Measurements from ENCODE around the gene VAV1.
"Not testable (repeated sequence)": the region's sequence is repeated elsewhere in the genome, so short reads cannot be mapped to it uniquely, and the experiment has no call there.

The VAV1 gene

GRCh38 chr19:6737873-6738786, 34.4 kb upstream of the VAV1 start:
- peak in 1 of 2 experiments; percentile 61 for DNase-seq

- no peak for DNase-seq
Observed at GRCh38 chr19:6738787-6739389, 33.6 kb upstream of the VAV1 start.

- peak; percentile 58 to 64 for DNase-seq
Observed at GRCh38 chr19:6739390-6739882, 33.1 kb upstream of the VAV1 start, which contains the start of gene TRIP10. Gene TRIP10, plus strand, starts transcription at chr19:6739680. Its CDS starts 82 bp downstream, at chr19:6739762.

- DNase-seq, result no peak
Observed at GRCh38 chr19:6739883-6740588, 32.5 kb upstream of the VAV1 start.

GRCh38 chr19:6740589-6741343, 31.7 kb upstream of the VAV1 start:
- peak in 1 of 2 experiments; percentile 30 for DNase-seq

GRCh38 chr19:6743066-6743465, 29.4 kb upstream of the VAV1 start:
- DNase-seq, result no peak

GRCh38 chr19:6743714-6744380, 28.7 kb upstream of the VAV1 start:
- DNase-seq, result no peak

GRCh38 chr19:6744381-6745301, 27.9 kb upstream of the VAV1 start:
- no peak for DNase-seq

- DNase-seq, result no peak
Observed at GRCh38 chr19:6745965-6746364, 26.5 kb upstream of the VAV1 start.

GRCh38 chr19:6748543-6748942, 24.0 kb upstream of the VAV1 start:
- not testable (repeated sequence) for DNase-seq

GRCh38 chr19:6750062-6750461, 22.4 kb upstream of the VAV1 start:
- no peak for DNase-seq

- DNase-seq, result no peak
Observed at GRCh38 chr19:6751189-6751588, 21.3 kb upstream of the VAV1 start.

GRCh38 chr19:6752256-6753177, 20.0 kb upstream of the VAV1 start:
- DNase-seq, result no peak

GRCh38 chr19:6753178-6754031, 19.1 kb upstream of the VAV1 start:
- no peak for DNase-seq

GRCh38 chr19:6754136-6754535, 18.4 kb upstream of the VAV1 start:
- no peak for DNase-seq

GRCh38 chr19:6754653-6755463, 17.6 kb upstream of the VAV1 start:
- no peak for DNase-seq

- DNase-seq, result no peak
Observed at GRCh38 chr19:6760606-6761005, 11.9 kb upstream of the VAV1 start.
